ENCODE measurements around the gene HMG20B.

DNA sequence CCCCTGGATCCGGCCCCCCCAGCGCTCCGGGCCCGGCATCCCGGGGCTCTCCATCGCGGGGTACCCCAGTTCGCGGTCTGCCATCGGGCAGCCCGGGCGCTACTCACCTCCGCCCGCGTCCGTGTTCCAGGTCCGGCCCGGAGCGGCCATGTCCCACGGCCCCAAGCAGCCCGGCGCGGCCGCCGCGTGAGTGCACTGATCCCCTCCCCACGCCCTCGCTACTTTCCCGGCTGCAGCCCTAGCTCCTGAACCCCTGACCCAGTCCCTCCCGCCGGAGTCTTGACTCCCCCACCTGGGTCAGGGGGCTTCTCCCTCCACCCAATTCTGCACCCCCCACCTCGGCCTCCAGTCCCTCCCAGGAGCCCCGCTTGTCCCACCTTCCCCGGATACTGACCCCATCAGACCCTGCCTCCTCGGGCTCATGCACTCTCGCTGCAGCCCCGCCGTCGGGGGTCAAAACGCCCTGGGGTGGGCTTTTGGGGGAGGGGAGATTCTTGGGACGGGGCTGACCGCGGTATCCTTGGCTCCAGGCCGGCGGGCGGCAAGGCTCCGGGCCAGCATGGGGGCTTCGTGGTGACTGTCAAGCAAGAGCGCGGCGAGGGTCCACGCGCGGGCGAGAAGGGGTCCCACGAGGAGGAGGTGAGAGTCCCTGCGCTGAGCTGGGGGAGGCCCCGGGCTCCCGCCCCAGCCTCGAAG lies 566 bp downstream of the HMG20B start:
- TF ChIP-seq CTCF (IDR thresholded peaks at IDR 0.05) (no peak), POLR2A (IDR thresholded peaks at IDR 0.05) (no peak), POLR2AphosphoS5 (IDR thresholded peaks at IDR 0.05) (no peak), EP300 (IDR thresholded peaks at IDR 0.05) (no peak)
